Activated T-helper 1 cell treated with anti-CD3 and anti-CD28 coated beads, Interleukin-12 subunit alpha, Interleukin-12 subunit beta, Interleukin-2, Interleukin-4 antibody, amounts not matched to agents 30 ng/mL and 10 ng/mL and 1 ng/mL, durations not matched to agents 14 hours and 24 hours and 36 hours (primary cell): ENCODE data around the gene FOXP3. TPM values are rescaled to one million over a fixed set of nuclear protein-coding genes. Genes with fewer than 3 reads are reported as not detected.
"Not testable (repeated sequence)": the region's sequence is repeated elsewhere in the genome, so short reads cannot be mapped to it uniquely, and the experiment has no call there.

ENCODE experiments used
- DNase-seq: peaks from one replicate; pipeline ENCODE4 v3.0.0; 2021; ENCODE audit warnings: low spot score
- H3K27ac Mint-ChIP-seq: one replicate; pipeline ENCODE4 v1.8.0; 2021; ENCODE audit warnings: mild to moderate bottlenecking, mixed read lengths
- H3K27me3 Mint-ChIP-seq: one replicate; pipeline ENCODE4 v1.8.0; 2022; ENCODE audit warnings: mild to moderate bottlenecking, moderate library complexity, mixed read lengths; ENCODE audit not compliant: insufficient read depth
- H3K36me3 Mint-ChIP-seq: one replicate; pipeline ENCODE4 v1.8.0; 2021; ENCODE audit warnings: low read depth, mixed read lengths
- H3K4me1 Mint-ChIP-seq: one replicate; pipeline ENCODE4 v1.8.0; 2021; ENCODE audit warnings: low read depth, mixed read lengths
- H3K4me3 Mint-ChIP-seq: one replicate; pipeline ENCODE4 v1.8.0; 2021; ENCODE audit warnings: mild to moderate bottlenecking, moderate library complexity, mixed read lengths
- H3K9me3 Mint-ChIP-seq: one replicate; pipeline ENCODE4 v1.8.0; 2021; ENCODE audit warnings: mixed read lengths
- intact Hi-C: fragments of 100-400 bp; cut with micrococcal nuclease; formaldehyde crosslinking; loops from one replicate; pipeline ENCODE4 v1.15.1; 2024
- total RNA-seq: library from RNA; stranded (reverse); gene quantifications from 2 replicates; pipeline ENCODE4 v1.2.3, GENCODE V29; 2022

FOXP3 gene, protein sequence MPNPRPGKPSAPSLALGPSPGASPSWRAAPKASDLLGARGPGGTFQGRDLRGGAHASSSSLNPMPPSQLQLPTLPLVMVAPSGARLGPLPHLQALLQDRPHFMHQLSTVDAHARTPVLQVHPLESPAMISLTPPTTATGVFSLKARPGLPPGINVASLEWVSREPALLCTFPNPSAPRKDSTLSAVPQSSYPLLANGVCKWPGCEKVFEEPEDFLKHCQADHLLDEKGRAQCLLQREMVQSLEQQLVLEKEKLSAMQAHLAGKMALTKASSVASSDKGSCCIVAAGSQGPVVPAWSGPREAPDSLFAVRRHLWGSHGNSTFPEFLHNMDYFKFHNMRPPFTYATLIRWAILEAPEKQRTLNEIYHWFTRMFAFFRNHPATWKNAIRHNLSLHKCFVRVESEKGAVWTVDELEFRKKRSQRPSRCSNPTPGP
- 14.3 and 14.4 TPM in 2 replicates for total RNA-seq

DNA sequence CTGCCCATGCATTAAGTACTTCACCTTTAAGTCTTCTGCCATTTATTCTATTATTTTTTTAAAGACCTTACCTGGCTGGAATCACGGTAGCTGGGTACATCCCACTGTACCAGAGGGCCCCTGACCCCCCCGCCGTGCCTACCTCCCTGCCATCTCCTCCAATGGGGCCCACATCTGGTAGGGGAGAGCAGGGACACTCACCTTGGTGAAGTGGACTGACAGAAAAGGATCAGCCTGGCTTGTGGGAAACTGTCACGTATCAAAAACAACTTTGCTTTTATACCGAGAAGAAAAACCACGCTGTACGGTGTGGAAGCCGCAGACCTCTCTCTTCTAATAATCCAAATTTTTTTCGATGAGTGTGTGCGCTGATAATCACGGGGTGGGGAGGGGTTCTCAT, at the start of gene FOXP3:
TSS of gene FOXP3 (minus strand) at position 251 of the 400 bp plus-strand sequence. CDS start 6,205 bp downstream, outside the sequence.
- H3K4me1 Mint-ChIP-seq: peaks cover 49% of the 10 kb centered on the region
- peak within 1 kb of the TSS; percentile 83 for H3K4me3 Mint-ChIP-seq
- no peaks in the 10 kb centered on the region for H3K27me3 Mint-ChIP-seq
- peaks cover 5% of the 10 kb centered on the region for H3K36me3 Mint-ChIP-seq
- no peaks in the 10 kb centered on the region for H3K9me3 Mint-ChIP-seq
- intact Hi-C loops: loop anchor here (10.0 kb wide), 1 partner anchor 370 kb away; the partner anchor contains the start of genes PQBP1 and TIMM17B
- DNase-seq: no peak
- H3K27ac Mint-ChIP-seq: peak within 1 kb of the TSS; percentile 77

DNA sequence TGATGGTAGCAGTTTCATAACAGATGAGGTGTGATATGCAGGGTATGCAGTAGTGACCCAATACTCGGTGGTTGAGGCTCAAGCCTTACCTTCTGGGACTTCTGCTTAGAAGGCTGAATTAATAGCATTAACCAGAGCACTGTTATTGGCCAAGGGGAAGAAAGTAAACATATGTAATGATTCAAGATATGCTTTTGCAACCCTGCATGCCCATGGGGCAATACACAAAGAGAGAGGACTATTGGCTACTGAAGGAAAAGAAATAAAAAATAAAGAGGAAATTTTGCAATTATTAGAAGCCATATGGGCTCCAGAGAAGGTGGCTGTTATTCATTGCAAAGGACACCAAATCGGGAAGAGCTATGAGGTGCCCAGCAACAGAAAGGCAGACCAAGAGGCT, 47.7 kb upstream of the FOXP3 start:
- H3K4me1 Mint-ChIP-seq: peaks cover 16% of the 10 kb centered on the region
- peaks cover 23% of the 10 kb centered on the region for H3K27me3 Mint-ChIP-seq
- intact Hi-C loops: no loop called here
- H3K9me3 Mint-ChIP-seq: no peaks in the 10 kb centered on the region
- no peak for DNase-seq
- H3K4me3 Mint-ChIP-seq: no peak overlapping the region
- no peaks in the 10 kb centered on the region for H3K36me3 Mint-ChIP-seq
- no peak overlapping the region for H3K27ac Mint-ChIP-seq

DNA sequence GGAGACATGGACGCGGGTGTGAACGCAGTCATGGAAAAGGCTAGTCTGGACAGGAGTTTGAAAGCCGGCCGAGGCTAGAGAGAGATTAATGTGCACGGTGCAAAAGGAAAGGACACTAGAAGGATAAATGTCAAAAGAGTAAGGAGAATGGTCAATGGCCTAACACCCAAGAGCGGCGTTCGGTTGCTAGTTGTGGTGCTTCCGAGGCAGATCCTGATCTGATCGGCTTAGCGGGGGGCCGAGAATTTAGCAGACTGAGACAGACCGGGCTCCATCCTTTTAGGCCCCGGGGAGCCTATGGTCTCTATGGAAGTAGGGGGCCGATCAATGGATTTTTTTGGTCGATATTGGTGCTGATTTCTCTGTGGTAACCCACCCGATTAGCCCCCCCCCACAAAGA, 45.9 kb upstream of the FOXP3 start:
- no peak overlapping the region for H3K4me3 Mint-ChIP-seq
- no peaks in the 10 kb centered on the region for H3K9me3 Mint-ChIP-seq
- H3K27ac Mint-ChIP-seq: no peak overlapping the region
- H3K36me3 Mint-ChIP-seq: no peaks in the 10 kb centered on the region
- H3K27me3 Mint-ChIP-seq: peaks cover 28% of the 10 kb centered on the region
- DNase-seq: no peak
- intact Hi-C loops: no loop called here
- peaks cover 16% of the 10 kb centered on the region for H3K4me1 Mint-ChIP-seq

DNA sequence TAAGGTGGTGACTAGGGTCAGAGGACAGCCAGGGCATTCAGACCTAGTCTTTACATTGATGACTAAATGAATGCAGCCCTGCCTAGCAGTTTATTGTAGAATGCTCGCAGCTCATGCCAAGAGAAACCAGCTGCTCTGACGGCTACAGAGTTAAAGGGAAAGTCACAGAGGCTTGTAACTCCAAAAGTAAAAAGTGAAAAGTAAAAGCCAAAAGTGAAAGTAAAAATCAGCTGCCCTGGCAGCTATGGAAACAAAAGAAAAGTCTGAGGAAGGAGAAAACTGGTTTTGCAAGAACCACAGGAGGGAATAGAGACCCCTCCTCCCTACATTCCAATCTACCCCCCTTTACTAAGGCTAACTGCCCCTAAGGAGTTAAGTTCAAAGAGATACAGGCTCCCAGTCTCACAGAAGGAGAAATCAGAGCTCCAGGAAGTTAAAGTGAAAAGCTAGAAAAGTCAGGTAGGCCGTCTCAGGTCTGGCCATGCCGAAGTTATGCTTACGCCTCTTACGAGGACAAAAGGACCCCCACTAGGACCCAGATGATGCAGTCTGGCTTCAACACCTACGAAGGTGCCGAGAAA, 45.0 kb upstream of the FOXP3 start:
- Mint-ChIP-seq H3K36me3 (no peaks in the 10 kb centered on the region), H3K9me3 (no peaks in the 10 kb centered on the region), H3K4me3 (peak overlapping the region; percentile 84), H3K27me3 (peaks cover 28% of the 10 kb centered on the region), H3K4me1 (peaks cover 16% of the 10 kb centered on the region), H3K27ac (peak overlapping the region; percentile 43)
- intact Hi-C loops: no loop called here
- no peak for DNase-seq

DNA sequence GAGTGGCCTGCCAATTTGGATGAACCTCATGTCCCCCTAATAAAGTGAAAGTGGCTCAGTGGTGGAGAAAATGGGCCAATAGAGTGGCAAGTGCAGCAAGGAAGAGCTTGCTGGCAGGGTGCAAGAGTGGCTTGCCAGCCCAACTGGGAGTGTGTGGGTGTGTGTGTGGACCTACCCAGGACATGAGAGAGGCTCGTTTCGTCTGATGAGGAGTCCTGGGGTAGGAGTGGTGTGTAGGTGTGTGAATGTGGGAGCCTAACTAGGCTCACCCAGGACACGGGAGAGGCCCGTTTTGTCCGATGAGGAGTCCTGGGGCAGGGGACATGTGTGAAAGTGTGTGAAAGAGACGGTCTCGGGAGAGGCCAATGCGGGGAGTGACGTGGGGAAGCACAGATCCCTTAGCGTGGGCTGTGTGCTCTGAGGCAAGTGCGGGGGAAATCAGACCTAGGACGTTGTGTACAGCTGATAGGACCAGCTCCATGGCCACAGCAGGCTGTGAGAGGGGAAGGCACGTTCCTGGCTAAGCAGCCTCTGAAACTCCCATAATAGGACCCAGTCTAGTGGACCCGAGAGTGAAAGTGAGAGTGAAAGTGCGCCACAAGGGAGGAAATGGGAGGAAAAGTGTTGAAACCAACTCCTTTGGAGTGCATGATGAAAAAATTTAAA, 44.2 kb upstream of the FOXP3 start:
- DNase-seq: no peak
- no peaks in the 10 kb centered on the region for H3K36me3 Mint-ChIP-seq
- peak overlapping the region; percentile 51 for H3K27ac Mint-ChIP-seq
- peak overlapping the region; percentile 84 for H3K4me3 Mint-ChIP-seq
- H3K9me3 Mint-ChIP-seq: no peaks in the 10 kb centered on the region
- peaks cover 16% of the 10 kb centered on the region for H3K4me1 Mint-ChIP-seq
- intact Hi-C loops: no loop called here
- H3K27me3 Mint-ChIP-seq: peaks cover 28% of the 10 kb centered on the region

DNA sequence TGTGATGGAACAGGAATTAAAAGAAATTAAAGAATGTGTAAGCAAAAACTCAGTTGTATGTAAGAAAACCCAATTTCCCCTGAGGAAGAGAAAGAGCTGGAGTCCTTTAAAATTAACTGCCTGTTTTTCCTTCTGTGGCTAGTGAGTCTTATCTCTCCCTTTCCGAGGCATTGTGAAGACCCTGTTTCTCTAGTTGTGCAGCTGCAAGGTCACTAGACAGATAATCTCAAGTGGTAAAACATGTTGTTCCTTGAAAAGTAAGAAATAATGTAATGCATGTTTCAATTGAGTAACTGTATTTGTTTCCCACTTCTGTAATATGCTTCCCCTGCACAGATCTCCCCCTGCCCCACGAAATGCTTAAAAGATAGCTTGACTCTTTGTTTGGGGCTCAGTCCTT, 43.3 kb upstream of the FOXP3 start:
- DNase-seq, intact Hi-C loops, H3K36me3 Mint-ChIP-seq, H3K9me3 Mint-ChIP-seq, H3K4me3 Mint-ChIP-seq, H3K27ac Mint-ChIP-seq: not testable (repeated sequence)
- H3K4me1 Mint-ChIP-seq: peaks cover 16% of the 10 kb centered on the region
- H3K27me3 Mint-ChIP-seq: peaks cover 27% of the 10 kb centered on the region

DNA sequence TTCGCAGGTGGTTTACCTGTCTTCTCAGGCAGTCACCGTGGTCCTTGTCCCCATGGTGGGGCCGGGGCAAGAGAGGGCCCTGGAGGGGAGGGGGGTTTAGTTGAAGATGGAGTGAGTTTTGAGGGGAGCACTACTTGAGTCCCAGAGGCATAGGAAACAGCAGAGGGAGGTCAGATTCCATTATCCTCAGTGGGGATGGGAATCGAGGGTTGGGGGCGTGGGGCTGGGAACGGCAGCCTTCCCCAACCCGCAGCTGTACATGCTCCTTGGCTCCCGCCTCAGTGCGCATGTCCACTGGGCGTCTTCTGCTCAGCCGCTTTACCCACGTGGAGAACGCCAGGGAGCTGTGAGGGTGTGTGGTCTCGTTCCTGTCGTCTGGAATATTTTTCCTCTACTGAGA, 38.8 kb upstream of the FOXP3 start, which contains the start of gene GAGE10:
TSS of gene GAGE10 (plus strand) at position 301 of the 400 bp plus-strand sequence. CDS start 1,214 bp downstream, outside the sequence.
- Mint-ChIP-seq H3K4me3 (no peak within 1 kb of the TSS), H3K27ac (no peak within 1 kb of the TSS), H3K36me3 (no peaks in the 10 kb centered on the region), H3K9me3 (no peaks in the 10 kb centered on the region), H3K4me1 (peaks cover 1% of the 10 kb centered on the region), H3K27me3 (peaks cover 16% of the 10 kb centered on the region)
- intact Hi-C loops: no loop called here
- DNase-seq: no peak

DNA sequence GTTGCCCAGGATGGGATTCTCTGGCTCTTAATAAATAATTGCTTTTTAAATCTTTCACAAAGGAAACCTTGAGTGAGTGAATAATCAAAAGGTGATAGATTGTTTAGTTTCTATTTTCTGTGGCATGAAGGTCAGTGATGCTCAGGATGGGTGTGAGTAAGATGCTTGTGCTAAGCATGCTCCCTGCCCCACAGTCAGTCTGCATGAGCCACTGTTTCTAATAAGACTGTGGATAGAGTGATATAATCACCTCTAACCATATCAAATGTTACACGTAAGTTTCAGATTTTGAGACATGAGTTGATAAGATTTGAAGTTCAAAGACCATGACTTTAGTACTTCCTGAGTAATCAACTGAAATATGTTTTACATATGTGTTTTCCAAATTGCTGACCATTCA, 36.2 kb upstream of the FOXP3 start:
- DNase-seq: no peak
- no peaks in the 10 kb centered on the region for H3K36me3 Mint-ChIP-seq
- no peak overlapping the region for H3K4me3 Mint-ChIP-seq
- intact Hi-C loops: no loop called here
- H3K4me1 Mint-ChIP-seq: no peaks in the 10 kb centered on the region
- peaks cover 17% of the 10 kb centered on the region for H3K27me3 Mint-ChIP-seq
- no peaks in the 10 kb centered on the region for H3K9me3 Mint-ChIP-seq
- H3K27ac Mint-ChIP-seq: no peak overlapping the region

DNA sequence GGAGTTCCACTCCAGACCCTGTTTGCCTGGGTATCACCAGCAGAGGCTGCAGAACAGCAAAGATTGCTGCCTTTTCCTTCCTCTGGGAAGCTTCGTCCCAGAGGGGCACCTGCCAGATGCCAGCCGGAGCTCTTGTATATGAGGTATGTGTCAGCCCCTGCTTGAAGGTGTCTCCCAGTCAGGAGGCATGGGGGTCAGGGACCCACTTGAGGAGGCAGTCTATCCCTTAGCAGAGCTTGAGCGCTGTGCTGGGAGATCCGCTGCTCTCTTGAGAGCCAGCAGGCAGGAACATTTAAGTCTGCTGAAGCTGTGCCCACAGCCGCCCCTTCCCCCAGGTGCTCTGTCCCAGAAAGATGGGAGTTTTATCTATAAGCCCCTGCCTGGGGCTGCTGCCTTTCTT, 34.8 kb upstream of the FOXP3 start:
- H3K4me3 Mint-ChIP-seq, H3K9me3 Mint-ChIP-seq, H3K27ac Mint-ChIP-seq, H3K4me1 Mint-ChIP-seq, H3K36me3 Mint-ChIP-seq, intact Hi-C loops, DNase-seq: not testable (repeated sequence)
- H3K27me3 Mint-ChIP-seq: peaks cover 17% of the 10 kb centered on the region

DNA sequence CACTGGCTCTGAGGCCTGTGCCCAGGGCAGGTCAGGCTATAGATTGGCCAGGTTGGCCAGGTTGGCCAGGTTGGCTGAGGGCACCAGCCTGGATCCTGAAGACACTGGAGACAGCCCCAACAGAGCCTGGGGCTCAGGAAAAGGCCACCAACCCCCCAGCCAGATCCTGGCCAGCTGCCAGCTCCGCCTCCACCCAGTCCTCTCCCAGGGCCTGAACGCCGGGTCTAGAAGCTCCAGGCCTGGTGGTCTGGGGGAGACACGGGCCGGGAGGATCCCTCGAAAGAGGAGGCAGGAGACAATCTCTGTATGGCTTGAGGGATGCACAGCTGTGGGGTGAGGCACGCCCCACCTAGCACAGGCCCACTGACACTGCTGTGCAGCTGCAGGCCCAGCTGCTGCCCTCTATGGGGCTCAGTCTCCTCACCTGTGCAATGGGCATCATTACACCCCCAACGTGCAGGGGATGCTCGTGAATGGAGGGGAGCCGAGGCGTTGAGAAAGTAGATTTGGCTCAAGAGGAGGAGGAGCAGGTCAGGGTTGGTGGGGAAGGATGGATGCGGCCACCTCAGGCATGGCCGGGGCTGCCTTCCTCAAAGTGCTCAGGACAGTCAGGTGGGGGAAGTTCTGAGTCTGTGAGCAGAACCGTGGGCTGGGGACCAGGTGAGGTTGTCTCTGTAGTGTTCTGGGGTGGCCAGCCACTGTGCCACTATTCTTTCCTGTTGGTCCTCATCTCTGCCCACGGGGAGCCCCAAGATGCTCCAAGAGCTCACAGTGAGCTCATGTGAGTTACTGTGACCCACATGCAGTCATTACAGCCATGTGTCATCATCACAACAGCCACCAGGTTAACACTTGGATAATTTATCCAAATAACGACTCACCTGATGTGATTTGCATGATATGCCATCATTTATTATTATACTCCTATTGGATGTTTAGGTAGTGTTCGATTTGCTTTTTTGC, 28.2 kb upstream of the FOXP3 start:
- Mint-ChIP-seq H3K4me3 (no peak overlapping the region), H3K27ac (no peak overlapping the region), H3K27me3 (peaks cover 12% of the 10 kb centered on the region), H3K4me1 (peaks cover 12% of the 10 kb centered on the region), H3K36me3 (no peaks in the 10 kb centered on the region), H3K9me3 (no peaks in the 10 kb centered on the region)
- no peak for DNase-seq
- intact Hi-C loops: loop anchor here (5.0 kb wide), 1 partner anchor 585 kb away; the partner anchor contains the start of gene USP27X

DNA sequence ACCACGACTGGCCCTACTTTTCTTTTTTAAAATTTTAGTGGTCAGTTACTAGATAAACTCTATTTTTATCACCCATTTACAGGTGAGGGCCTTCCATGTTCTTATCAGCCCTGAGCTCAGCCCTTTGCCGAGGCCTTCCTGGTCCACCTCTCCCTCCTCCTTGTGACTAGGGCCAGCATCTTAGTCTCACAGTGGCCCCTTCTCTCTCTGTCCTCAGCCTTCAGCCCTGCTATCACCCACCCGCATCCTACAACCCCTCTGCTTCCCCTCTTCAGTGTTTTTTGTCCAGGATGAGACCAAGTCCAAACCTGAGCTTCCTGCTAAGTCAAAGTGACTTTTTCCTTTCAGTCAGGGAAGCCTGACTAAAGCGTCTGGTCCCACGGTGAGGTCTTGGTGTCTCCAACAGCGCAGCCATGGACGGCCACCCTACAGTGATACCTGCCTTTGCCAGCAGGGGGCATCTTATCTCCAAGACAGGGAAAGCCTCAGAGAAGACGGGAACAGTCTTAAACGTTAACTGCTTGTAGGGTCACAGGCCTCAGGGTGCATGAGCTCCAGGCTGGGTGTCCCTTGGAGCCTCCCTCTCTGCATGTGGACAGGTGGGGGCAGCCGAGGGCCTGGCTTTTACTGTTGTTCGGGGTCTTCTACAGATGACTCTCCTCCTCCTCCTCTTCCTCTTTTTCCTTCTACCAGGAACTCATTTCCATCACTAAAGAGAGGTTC, 27.3 kb upstream of the FOXP3 start:
- Mint-ChIP-seq H3K27ac (no peak overlapping the region), H3K9me3 (no peaks in the 10 kb centered on the region)
- intact Hi-C loops: loop anchor here (5.0 kb wide), 1 partner anchor 586 kb away; the partner anchor contains the start of gene USP27X

More for the DNA sequence above, 27.3 kb upstream of the FOXP3 start:
- Mint-ChIP-seq H3K36me3 (peaks cover 2% of the 10 kb centered on the region), H3K27me3 (peaks cover 10% of the 10 kb centered on the region), H3K4me3 (no peak overlapping the region), H3K4me1 (peaks cover 16% of the 10 kb centered on the region)
- peak; percentile 37 for DNase-seq
